HG03521 (cell line): Measurements from ENCODE around the gene HAT1.

Experiments
- ATAC-seq: cut with Tn5 transposase; IDR thresholded peaks from one replicate; pipeline ENCODE4 v1.9.1; 2021; ENCODE audit warnings: mild to moderate bottlenecking, moderate library complexity; ENCODE audit not compliant: unreplicated experiment

Gene HAT1

DNA sequence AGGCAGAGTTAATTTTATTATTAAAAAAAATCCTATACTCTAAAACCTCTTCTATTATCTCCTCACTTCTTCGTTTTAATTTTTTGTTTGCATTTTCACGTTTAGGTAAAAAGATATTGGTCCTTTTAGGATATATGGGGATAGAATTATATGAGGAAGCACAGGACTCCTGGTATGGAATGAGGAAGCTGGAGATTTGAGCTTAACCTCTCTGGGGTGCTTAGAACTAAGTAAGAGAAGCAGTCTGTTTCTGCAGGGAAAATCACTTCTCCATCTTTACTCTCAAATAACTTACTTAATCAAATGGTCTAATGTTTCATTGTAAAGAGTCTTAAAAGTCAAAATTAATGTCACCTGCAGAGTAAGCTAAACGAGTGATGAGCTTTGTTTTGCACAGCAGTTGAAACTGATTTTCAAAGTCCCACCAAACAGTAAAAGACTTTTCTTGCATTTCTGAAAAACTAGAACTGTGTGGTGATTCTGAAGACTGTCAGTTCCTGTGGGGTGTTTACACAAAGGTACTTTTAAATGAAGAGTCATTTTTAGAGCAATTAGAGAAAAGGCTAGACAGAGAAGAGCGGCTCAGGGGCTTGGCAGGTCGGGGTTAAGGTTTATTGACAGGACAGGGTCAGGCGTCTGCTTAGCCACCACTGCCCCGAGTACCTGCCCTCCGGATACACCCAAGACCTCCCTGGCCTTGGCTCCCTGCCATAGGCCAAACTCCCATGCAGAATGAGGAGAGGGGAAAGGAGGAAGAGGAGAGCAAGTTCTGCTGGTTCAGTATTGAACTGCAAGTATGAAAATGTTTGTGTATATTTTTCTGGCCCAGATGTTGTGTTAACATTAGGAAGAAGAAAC, 99.0 kb downstream of the HAT1 start:
- no peak for ATAC-seq

DNA sequence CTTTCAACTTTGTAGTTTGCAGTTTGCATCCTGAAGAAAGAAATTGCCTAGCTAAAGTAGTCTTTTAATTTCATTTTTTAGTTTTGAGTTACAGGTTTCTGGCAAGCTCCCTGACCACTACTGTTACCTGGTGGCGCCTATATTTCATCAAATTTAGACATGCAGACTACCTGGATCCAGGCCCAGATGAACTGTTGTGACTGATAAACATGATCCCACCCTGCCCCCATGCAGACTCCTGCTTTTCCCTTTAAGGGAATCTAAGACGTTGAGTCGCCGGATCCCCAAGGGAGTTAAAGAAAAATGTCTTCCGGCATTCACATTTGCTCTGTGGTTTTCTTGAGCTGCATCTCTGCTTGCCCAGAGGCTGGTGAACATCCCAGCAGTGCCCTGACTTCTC, 99.7 kb downstream of the HAT1 start:
- ATAC-seq, result no peak

DNA sequence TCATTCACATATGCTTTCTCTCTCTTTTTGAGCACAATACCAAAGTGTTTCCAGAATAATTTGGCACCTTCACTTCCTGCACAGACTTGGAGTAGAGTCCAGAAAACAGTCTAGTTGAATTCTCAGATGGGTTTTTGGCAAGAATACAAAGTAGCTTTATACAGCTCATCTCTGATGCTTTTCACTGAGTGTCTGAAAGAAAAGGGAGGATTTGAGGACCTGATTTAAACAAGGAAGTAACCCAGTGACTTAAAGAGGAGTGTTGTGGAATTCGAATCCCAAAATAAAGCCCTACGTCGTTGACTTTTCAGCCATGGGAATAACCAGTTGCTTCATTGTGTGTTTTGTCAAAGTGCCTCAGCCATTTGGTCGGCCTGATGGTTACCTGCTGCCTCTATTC, 109.3 kb downstream of the HAT1 start:
- ATAC-seq, result no peak
